ENCODE data around the gene FAM222A. TPM values are rescaled to one million over a fixed set of nuclear protein-coding genes. Genes with fewer than 3 reads are reported as not detected.

FAM222A gene
- total RNA-seq, 1 experiment from 2014 or later, result 3.7 TPM

- Histone ChIP-seq H3K36me3 (ENCODE audit: control insufficient read depth in 1 of 2, insufficient read depth in 2 of 2, low read length in 2 of 2) (no peaks in the 10 kb centered on the region), H4K20me1 (ENCODE audit: insufficient read depth) (no peaks in the 10 kb centered on the region), H3K4me1 (ENCODE audit: control insufficient read depth in 1 of 2, insufficient read depth in 2 of 2, low read length in 2 of 2) (peaks cover 0 to 10% of the 10 kb centered on the region in 2 experiments; a peak in 2 of 4 replicates), H3K9me3 (ENCODE audit: control insufficient read depth in 1 of 2, insufficient read depth in 1 of 2, low read depth in 1 of 2, low read length in 2 of 2) (no peaks in the 10 kb centered on the region), H3K4me2 (ENCODE audit: low read length) (no peak overlapping the region), H3K9ac (ENCODE audit: low read length) (no peak overlapping the region), H3K27ac (ENCODE audit: low read depth, low read length) (no peak overlapping the region), H3K79me2 (ENCODE audit: insufficient read depth, low read length) (no peaks in the 10 kb centered on the region), H2AFZ (ENCODE audit: low read depth, low read length, poor library complexity, severe bottlenecking) (no peak overlapping the region), H3K9me2 (ENCODE audit: insufficient read depth) (no peaks in the 10 kb centered on the region), H3K4me3 (replicated peaks in 1 of 2; ENCODE audit: low read depth in 1 of 2, low read length in 2 of 2) (no peak overlapping the region), H3K27me3 (ENCODE audit: insufficient read depth, low read length) (no peaks in the 10 kb centered on the region)
- ChIA-PET POLR2A (no interaction called here), RAD21 (ENCODE audit: low non-redundant PET in 1 of 2, low total read pairs in 2 of 2, uncharacterized antibody in 2 of 2, unreplicated experiment in 2 of 2) (no interaction called here), CTCF (no interaction called here)
- DNase-seq (ENCODE audit: low read depth, low spot score) (no peak), ATAC-seq (no peak)
- no TSS peak for BruUV-seq (replicated peaks)
- TF ChIP-seq YY1 (IDR thresholded peaks at IDR 0.05; ENCODE audit: extremely low read depth, insufficient replicate concordance, low read depth, low read length) (no peak), FOSL1 (IDR thresholded peaks at IDR 0.05; ENCODE audit: low read depth) (no peak), REST (IDR thresholded peaks at IDR 0.05; ENCODE audit: low read depth) (no peak), CTCF (IDR thresholded peaks at IDR 0.05 in 2 of 3, conservative IDR thresholded peaks at IDR 0.05 in 1 of 3; ENCODE audit: borderline replicate concordance in 1 of 3, insufficient read depth in 1 of 3, low read depth in 2 of 3, low read length in 2 of 3) (no peak)
- intact Hi-C loops (cut with micrococcal nuclease), result no loop called here
Observed at GRCh38 chr12:109796057-109796456, 82.4 kb downstream of the FAM222A start.
